HT-29 (cell line): Measurements from ENCODE around the gene GPC5. TPM values are rescaled to one million over a fixed set of nuclear protein-coding genes. Genes with fewer than 3 reads are reported as not detected.

Experiments used
- DNase-seq: peaks from one replicate; pipeline ENCODE4 v3.0.0-alpha.2; 2015; ENCODE audit warnings: low spot score
- total RNA-seq: library from RNA; depleted of rRNA; stranded (reverse); fragments of >200 nt; shearing (Covaris generic); gene quantifications from 2 replicates; pipeline ENCODE4 v1.2.3, GENCODE V29; 2014

The GPC5 gene
- total RNA-seq, 1 experiment from 2014 or later, result not detected

GRCh38 chr13:92345627-92346026, 947.2 kb downstream of the GPC5 start:
- DNase-seq, result no peak

- DNase-seq, result no peak
Measured at GRCh38 chr13:92346046-92346445, 947.6 kb downstream of the GPC5 start.

- DNase-seq, result no peak
Measured at GRCh38 chr13:92354583-92354982, 956.2 kb downstream of the GPC5 start.

GRCh38 chr13:92355213-92355612, 956.8 kb downstream of the GPC5 start:
- DNase-seq, result peak; percentile 42

GRCh38 chr13:92362717-92363116, 964.3 kb downstream of the GPC5 start:
- no peak for DNase-seq

GRCh38 chr13:92365904-92366303, 967.5 kb downstream of the GPC5 start:
- no peak for DNase-seq

- DNase-seq, result no peak
Measured at GRCh38 chr13:92377396-92377795, 979.0 kb downstream of the GPC5 start.

- DNase-seq, result no peak
Measured at GRCh38 chr13:92379371-92379770, 981.0 kb downstream of the GPC5 start.

GRCh38 chr13:92384410-92384809, 986.0 kb downstream of the GPC5 start:
- DNase-seq, result no peak

- DNase-seq, result no peak
Measured at GRCh38 chr13:92387245-92387644, 988.8 kb downstream of the GPC5 start.

GRCh38 chr13:92390217-92390616, 991.8 kb downstream of the GPC5 start:
- no peak for DNase-seq

- DNase-seq, result no peak
Measured at GRCh38 chr13:92403606-92404005, 1005.2 kb downstream of the GPC5 start.

GRCh38 chr13:92407858-92408257, 1009.4 kb downstream of the GPC5 start:
- no peak for DNase-seq

- no peak for DNase-seq
Measured at GRCh38 chr13:92412481-92412880, 1014.1 kb downstream of the GPC5 start.

- DNase-seq, result no peak
Measured at GRCh38 chr13:92412996-92413395, 1014.6 kb downstream of the GPC5 start.

GRCh38 chr13:92413452-92413851, 1015.0 kb downstream of the GPC5 start:
- no peak for DNase-seq

GRCh38 chr13:92414851-92415250, 1016.4 kb downstream of the GPC5 start:
- no peak for DNase-seq

GRCh38 chr13:92415781-92416180, 1017.4 kb downstream of the GPC5 start:
- no peak for DNase-seq

- no peak for DNase-seq
Measured at GRCh38 chr13:92418818-92419412, 1020.5 kb downstream of the GPC5 start.

- DNase-seq, result no peak
Measured at GRCh38 chr13:92429231-92429630, 1030.8 kb downstream of the GPC5 start.

GRCh38 chr13:92433386-92433785, 1035.0 kb downstream of the GPC5 start:
- DNase-seq, result no peak

GRCh38 chr13:92433963-92434362, 1035.5 kb downstream of the GPC5 start:
- DNase-seq, result no peak

GRCh38 chr13:92436924-92437323, 1038.5 kb downstream of the GPC5 start:
- DNase-seq, result no peak

GRCh38 chr13:92444244-92444643, 1045.8 kb downstream of the GPC5 start:
- no peak for DNase-seq
